ENCODE data around the gene SGPP2.
"Not testable (repeated sequence)": the region's sequence is repeated elsewhere in the genome, so short reads cannot be mapped to it uniquely, and the experiment has no call there.

Gene SGPP2, protein sequence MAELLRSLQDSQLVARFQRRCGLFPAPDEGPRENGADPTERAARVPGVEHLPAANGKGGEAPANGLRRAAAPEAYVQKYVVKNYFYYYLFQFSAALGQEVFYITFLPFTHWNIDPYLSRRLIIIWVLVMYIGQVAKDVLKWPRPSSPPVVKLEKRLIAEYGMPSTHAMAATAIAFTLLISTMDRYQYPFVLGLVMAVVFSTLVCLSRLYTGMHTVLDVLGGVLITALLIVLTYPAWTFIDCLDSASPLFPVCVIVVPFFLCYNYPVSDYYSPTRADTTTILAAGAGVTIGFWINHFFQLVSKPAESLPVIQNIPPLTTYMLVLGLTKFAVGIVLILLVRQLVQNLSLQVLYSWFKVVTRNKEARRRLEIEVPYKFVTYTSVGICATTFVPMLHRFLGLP

DNA sequence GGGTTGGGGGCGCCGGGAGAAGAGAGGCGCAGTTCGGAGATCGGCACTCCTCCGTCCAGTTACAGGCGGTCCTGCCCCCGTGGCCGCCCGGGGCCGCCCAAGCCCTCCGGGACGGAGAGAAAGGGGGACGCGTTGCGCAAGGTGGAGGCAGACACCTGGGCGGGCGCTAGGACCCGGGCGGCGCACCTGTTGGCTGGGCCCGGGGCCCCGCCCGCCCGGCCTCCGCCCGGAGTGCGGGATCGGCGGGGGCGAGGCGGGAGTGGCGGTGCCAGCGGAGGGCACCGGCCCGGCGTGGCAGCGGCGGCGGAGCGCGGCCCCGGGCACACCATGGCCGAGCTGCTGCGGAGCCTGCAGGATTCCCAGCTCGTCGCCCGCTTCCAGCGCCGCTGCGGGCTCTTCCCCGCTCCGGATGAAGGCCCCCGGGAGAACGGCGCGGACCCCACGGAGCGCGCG lies at the start of gene SGPP2:
SGPP2 (plus strand) TSS at position 268 of the 453 bp plus-strand sequence; CDS start at position 328, 60 bp downstream.
- DNase-seq: peak; percentile 41

DNA sequence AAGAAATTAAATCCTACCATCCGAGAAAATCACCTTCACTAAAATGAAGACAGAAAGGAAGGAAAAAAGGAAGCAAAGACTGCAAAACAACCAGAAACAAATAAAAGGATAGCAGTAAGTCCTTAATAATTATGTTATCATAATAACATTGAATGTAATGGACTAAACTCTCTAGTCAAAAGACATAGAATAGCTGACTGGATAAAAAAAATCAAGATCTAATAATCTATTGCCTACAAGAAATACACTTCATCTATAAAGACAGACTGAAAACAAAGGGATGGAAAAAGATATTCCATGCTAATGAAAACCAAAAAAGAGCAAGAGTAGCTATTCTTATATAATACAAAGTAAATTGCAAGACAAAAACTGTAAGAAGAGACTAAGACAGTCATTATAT lies 48.5 kb upstream of the SGPP2 start:
- no peak for DNase-seq

DNA sequence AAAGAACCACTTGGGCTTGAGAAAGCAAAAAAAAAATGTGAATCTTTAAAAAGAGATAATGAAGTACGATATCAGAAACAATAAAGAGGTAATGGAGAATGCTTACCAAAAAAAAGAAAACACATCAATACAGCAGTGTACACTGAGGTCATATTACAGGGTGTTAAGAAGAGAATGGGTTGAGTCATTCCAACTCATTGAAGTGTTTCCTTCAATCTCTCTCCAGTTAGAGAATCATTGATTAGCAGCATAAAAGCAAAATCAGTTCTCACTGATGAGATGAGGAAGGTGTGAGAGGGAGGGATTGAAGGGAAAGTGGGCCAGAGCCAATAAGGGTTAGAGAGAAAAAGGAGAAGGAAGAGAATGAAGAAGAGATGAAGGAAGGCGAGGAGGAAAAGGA lies 43.9 kb upstream of the SGPP2 start:
- no peak for DNase-seq

DNA sequence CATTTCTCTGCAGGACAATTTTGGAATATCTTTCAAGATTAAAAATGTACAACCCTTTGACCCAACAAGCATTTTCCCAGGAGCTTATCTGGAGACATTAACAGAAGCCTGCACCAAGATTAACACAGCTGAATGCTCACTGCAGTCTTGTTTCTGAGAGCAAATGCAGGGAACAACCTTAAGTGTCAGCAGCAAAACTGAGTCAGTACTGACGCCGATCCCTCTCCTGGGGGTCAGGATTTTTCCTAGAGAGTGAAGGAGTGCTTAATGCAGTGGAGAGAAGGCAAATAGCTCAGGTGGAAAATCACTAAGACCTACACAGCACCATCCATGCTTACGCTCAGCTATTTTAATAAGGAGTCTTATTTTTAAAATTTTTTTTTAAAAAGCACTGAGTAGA lies 42.8 kb upstream of the SGPP2 start:
- no peak for DNase-seq

DNA sequence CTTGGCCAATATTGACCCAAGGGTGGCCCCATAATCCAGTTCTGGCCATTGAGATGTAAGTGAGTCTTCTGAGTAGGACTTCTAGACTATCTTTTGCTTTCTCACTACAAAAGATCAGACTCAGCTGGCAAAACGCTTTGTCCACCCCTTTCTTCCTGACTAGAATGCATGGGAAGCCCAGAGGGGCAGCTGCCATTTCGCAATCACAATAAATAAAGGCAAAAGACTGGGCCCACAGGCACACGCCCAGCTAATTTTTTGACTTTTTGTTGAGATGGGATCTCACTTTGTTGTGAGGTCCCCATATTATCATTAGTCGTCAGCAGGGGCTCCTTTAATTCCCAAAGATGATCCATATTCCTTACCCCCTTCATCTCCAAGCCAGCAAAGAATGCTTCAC lies 41.1 kb upstream of the SGPP2 start:
- DNase-seq: no peak

DNA sequence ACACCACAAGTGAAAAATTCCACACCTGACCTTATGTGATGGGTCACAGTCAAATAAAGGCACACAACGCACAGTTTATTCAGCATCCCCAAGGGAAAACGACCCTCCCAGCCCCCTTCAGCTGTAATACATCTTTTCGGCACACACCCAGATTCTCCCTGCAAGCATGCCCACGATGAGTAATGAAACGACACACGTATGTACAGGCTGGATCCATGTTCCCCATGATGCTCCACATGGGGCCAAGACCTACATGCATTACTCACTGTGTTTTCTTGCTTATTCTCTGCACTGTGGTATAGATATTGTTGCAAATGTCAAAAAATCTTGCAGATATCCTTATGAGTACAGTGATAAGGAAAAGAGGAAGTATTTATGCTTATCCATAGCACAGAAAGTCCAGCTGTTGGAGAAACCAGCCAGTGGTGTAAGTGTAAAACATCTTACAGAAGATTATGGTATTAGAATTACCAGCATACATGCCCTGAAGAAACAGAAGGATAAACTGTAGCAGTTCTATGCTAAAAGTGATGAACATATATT lies 32.5 kb upstream of the SGPP2 start:
- DNase-seq: no peak

DNA sequence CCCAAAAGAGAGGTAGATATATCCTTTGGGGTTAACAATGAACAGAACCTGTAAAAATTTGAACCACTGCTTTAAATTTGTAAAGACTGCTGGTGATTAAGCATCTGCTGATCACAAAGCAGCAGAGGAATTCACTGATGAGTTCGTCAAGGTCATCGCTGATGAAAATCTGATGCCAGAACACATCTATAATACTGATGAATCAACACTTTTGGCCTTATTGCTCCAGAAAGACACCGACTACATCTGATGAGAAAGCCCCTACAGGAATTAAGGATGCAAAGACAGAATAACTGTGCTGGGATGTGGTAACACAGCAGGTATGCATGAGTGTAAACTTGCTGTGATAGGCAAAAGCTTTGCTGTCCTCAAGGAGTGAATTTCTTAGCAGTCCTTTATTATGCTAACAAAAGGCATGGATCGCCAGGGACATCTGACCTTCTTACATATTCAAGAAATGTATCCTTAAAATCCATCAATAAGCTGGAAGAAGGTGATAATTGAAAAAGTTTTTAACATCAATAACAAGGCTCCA lies 30.5 kb upstream of the SGPP2 start:
- no peak for DNase-seq

DNA sequence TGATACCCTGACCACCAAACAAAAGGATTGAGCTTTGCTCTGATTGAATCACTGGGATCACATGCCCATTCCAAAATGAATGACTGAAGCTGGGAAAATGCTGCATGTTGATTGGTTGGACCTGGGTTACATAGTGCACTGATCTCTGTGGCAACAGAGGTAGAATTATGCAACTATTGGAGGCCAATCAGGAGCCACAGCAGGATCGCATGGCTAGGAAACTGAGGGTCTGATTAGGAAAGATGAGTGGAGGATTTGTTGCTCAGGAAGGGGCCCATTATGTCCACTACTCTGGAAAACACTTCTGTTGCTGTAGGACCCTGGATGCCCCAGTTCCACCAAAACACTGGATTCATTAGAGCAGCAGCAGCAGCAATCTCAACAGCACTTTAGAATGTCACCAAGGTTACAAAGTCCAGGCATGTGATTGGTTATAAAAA lies 25.9 kb upstream of the SGPP2 start:
- DNase-seq: no peak

DNA sequence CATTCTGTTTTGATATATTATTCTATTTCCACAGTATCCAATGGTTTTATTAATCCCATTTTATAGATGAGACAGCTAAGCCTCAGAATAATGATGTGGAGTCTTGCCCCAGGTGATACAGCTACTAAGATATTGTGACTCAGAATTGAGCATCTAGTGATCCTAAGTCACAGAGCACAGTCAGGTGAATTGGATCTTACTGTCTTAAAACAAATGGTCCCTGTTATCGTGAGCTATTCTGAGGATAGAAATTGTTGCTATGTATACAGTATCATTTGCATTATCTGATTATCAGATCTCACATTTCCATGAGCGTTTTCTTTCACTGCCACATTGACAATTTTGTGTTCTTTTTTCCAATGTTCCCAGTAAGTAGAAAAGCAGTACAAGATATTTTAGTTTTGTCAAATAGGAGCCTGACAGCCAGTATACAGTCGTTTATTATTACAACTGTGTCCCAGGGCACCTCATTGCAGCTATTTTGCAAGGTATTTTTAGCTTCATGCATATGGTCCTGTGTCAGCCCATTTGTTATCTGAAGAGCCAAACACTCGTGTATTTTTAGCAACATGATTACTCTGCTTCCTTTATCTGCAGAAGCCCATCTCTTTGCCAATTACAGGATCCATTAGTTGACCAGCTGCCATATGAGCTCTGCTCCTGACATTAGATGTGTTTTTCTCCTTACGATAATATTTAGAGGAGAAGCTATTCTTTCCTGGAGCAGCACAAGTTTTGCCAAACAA lies 25.1 kb upstream of the SGPP2 start:
- DNase-seq: no peak

DNA sequence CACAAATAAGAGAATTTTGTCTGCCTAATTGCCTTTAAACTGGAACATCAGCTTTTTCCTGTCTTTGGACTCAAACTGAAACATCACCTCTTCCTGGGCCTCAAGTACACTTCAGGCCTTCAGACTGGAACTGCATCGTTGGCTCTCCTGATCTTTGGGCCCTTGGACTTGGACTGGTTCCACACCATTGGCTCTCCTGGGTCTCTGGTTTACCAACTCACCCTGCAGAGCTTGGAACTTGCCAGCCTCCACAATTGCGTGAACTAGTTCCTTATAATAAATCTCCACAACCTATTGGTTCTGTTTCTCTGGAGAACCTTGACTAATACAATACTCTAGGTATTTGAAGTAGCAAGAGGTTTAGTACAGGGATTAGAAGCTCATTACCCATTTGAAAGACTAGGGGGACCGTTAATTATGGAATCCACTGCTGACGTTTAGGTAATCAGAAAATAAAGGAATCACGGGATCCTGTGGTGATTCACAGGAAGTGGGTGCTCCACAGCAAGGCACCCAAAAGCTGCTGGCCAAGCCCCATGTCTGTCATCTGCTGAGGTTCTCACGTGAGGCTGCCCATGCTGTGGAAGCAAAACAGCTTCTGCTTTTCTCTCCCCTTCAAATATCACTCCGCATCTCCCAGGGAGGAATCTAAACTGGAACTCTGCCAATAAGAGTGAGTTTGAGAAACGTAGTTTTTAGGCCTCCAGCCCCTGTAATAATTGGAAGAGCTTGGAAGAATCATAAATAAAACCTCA lies 20.0 kb upstream of the SGPP2 start:
- DNase-seq: no peak

DNA sequence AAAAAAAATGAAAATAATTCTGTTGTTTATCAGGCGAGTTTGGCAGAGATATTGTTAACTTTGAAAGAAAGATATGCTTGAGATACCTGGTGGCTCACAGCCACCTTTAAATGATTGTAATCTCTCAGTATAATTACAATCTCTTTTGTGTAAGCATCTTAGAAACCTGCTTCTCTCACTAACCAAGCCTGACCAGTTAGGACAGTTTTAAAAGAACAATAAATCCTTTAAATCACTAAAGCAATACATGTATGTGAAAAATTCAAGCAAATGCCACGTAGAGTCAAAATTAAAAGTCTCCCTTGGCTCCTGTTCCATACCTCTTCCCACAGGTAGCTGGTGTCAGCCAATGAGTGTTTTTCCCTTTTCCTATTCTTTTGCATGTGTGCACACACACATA lies 15.7 kb upstream of the SGPP2 start:
- no peak for DNase-seq

DNA sequence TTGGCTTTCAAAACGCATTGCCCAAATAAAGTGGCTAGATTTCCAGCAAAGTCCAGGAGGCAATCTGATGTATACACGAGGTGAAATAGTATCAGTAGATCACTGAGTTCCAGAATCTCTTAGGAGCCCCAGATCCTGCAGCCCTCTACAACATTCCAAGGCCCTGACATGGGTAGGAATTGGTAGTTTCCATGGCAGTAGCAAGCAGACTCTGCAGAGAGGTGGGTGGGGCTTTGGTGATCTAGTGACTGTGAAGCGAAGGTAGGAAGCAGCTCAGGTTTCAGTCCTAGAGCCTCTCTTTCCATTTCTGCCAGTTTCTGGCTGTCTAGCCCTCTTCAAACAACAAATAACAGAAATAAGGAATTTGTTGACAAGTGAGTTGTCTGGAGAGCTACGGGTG lies 13.8 kb upstream of the SGPP2 start:
- no peak for DNase-seq

DNA sequence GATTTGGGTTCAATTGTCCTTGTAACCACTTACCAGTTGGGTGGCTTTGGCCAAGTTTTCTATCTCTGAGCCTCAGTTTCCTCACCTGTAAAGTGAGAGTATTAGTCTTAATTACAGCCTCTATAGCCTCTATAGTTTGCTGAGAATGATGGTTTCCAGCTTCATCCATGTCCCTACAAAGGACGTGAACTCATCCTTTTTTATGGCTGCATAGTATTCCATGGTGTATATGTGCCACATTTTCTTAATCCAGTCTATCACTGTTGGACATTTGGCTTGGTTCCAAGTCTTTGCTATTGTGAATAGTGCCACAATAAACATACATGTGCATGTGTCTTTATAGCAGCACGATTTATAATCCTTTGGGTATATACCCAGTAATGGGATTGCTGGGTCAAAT lies 12.0 kb upstream of the SGPP2 start:
- not testable (repeated sequence) for DNase-seq

DNA sequence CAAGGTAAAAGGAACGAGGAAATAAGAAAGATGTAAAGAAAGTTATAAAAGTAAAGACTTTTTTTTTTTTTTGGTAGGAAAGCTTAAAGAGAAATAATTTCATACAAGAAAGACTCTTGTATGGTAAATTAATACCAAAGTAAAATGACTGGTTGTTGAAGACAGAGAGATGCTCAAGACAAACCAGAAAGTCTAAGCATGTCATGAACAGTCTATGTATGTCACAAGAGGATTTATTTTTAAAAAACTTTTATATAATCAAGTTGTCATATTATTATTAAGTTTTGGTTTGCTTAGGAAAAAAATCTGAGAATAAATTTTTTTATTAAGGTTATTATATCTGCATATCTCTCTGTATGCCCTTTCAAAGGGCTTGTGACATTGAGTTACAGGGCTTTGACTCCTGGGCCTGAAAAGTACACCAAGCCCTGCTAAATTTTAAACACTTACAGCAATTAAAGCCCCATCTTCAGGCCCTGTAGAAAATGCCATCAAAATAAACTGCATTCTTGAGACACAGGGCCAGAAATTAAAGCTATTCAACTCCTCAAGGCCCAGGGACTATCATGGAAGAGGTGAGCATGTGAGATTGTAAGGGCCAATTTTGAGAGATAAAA lies 10.9 kb upstream of the SGPP2 start:
- no peak for DNase-seq

DNA sequence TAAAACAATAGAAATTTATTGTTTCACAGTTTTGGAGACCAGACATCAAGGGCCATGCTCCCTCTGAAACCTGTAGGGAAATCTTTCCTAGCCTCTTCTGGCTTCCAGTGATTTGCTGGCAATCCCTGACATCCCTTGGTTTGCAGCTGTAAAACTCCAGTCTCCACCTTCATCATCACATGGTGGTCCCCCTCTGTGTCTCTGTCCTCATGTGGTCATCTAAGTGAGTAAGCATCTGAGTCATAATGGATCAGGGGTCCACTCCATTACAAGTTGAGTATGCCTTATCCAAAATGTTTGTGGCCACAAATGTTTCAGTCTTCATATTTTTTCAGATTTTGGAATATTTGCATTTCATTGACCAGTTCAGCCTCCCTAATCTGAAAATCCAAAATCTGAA lies 5.6 kb upstream of the SGPP2 start:
- no peak for DNase-seq

DNA sequence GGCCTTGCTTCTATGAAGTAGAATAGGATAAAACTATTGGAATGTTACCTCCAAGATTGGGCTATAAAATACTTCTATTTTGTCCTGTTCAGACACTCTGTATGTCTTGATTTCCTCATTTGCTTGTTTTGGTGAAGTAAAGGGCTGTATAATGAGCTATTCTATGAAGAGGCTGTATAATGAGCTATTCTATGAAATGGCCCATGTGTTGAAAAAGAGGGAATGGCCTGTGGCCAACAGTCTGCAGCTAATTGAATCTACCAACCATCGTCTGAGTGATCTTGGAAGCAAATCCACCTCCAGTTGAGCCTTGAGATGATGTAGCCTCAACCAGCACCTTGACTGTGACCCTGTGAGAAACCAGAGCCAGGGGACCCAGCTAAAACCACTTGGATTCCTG lies 3.8 kb upstream of the SGPP2 start:
- DNase-seq: no peak

DNA sequence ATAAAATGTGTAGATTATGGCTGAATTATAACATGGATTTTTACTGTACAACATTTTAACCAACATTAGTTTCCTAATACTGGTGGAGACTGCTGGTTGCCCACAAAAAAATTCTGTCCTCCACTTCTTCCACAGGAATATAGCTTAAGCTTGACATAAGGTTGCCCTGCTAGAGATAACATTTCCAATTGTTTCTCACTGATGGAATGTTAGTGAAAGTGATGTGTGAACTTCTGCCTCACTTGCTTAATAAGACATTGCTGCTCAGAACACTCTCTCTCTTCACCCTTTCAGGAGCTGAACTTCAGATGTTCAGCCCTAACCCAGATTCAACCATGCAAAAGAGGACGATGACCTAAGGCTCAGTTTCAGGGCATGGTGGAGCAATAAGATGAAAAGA lies 2.7 kb upstream of the SGPP2 start:
- DNase-seq: no peak

DNA sequence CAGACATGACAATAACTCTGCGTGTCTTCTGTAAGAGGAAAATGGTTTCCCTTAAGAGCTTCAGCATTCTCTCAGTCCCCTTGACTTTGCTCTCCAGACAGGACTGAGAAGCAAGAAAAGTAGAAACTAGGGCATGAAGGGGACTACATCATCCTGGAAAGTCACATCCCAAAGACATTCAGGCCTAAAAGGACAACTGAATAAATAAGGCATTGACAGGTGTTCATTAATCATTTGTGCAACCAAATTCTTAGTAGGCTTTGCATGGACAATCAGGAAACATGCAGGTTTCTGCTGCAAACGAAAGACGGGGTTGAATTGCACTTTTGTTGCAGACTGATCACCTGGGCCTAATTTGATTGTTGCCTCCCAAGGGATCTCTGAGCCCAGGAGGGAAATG lies 1.2 kb upstream of the SGPP2 start:
- no peak for DNase-seq

DNA sequence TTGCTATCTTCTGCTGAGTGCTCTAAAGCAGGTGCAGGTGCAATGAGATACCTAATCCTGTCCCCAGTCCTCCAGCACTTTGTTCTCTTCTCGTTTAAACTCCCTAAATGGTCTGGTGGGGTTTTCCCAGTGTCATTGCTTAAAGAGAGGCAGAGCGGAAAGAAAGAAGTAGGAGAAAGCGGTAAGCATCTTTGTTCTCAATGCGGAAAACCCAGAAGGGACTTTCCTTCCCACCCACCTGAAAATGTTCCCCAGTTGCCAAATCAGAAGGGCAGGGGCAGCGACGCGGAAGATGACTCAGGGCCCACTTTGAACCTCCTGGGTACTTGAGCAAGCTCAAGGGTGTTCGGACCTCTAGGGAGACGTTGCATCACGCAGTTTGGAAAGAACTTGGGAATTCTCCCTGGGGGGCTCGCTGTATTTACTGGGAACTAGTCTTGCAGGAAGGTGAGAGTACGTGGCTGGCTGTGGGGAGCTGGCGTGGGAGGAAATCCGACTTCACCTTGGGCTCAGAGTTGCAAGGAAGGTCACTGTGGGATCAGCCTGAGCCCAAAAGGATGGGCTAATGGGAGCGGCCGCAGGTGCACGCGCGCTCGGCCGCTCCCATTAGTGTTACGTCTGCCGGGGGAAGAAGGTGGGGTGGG lies 589 bp upstream of the SGPP2 start:
- peak; percentile 39 for DNase-seq

DNA sequence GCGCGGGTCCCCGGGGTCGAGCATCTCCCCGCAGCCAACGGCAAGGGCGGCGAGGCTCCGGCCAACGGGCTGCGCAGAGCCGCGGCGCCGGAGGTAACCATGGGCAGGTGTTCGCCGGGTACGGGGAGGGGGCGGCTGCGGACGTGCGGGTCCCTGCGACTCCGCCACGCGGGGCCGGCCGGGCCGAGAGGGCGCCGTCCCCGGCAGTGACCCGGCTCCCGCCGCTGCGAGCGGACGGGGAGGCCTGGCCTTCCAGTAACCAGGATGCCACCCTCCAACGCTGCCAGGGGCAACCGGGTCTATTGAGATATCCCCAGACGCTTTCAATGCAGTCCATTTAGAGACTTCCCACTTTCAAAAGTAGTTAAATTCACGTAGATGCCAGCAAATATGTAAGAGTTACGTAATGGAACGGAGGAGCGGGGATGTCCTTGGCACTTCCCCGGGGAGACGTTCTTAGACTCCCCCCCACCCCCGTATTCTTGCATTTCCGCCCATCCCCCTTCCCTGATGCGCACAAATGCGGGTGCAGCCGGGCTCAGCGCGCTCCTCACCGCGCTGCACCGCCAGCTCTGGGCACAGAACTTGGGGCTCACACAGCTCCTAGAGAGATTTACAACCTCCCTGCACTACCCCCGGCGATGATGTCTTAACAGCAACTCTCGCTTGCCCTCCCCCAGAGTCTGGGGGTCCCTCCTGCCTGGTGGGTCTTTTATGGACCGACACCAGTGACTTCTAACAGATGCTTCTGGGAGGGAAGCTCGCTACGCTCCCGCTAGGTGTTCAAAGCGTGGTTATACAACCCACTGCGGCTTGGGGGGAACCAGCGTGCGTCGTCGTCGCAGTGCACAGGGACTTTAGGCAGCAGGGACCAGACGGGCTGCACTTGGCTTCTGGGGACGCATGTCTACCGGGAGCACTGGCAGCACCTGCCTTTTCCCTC lies 657 bp downstream of the SGPP2 start:
- DNase-seq: peak; percentile 35

All from activated CD4-positive, CD25-positive, alpha-beta regulatory T cell treated with anti-CD3 and anti-CD28 coated beads, Interleukin-2, amount 50 U/mL, for 72 hours (primary cell).